ENCODE data around the gene POM121. TPM values are rescaled to one million over a fixed set of nuclear protein-coding genes. Genes with fewer than 3 reads are reported as not detected.
"Not testable (repeated sequence)": the region's sequence is repeated elsewhere in the genome, so short reads cannot be mapped to it uniquely, and the experiment has no call there.

POM121 gene
- polyA plus RNA-seq, 4 donors, result 37.3 to 46.5 (median 44.4) TPM

DNA sequence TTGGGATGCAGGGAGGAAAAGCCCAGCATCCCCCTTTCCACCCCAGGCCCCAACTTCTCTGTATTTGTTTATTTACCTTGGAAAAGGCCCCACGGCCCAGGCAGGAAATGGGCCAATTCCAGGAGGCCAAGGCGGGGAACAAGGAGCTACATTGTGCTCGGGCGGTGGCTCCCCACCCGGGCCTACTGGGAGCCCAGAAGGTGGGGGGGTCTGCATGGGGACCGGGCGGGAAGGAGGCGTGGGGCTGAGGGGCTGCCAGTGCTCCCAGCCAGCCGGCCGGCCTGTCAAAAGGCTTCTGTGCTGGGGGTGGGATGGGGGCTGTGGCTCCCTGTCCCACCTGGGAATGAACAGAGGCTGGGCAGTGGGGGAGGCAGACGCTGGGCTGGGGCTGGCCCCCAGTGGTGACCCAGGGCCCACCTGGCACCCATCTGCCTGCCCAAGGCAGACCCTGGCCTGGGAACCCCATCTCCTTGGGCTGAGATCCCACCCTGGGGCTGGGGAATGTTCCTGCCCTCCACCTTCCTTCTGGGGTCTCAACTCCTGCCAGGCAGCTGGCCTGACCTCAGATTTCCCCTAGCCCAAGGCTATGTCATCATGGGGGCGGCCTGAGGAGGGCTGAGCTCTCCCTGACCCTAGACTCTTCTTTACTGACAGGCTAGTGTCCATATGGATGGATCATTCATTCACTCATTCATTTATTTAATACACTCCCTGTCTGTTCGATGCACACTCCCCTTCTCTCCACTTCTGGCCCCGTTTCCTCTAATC lies 65.4 kb downstream of the POM121 start:
- not testable (repeated sequence) for DNase-seq (ENCODE audit: low read depth in 4 of 4, low spot score in 3 of 4)

DNA sequence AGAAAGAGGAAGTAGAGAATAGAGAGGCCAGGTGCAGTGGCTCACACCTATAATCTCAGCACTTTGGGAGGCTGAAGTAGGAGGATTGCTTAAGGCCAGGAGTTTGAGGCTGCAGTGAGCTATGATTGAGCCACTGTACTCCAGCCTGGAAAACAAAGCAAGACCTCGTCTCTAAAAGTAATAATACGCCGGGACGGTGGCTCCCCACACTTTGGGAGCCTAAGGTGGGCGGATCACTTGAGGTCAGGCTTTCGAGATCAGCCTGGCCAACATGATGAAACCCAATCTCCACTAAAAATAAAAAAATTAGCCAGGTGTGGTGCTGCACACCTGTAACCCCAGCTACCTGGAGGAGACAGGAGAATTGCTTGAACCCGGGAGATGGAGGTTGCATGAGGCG lies 70.6 kb downstream of the POM121 start:
- DNase-seq (ENCODE audit: low read depth in 4 of 4, low spot score in 3 of 4), result not testable (repeated sequence)

DNA sequence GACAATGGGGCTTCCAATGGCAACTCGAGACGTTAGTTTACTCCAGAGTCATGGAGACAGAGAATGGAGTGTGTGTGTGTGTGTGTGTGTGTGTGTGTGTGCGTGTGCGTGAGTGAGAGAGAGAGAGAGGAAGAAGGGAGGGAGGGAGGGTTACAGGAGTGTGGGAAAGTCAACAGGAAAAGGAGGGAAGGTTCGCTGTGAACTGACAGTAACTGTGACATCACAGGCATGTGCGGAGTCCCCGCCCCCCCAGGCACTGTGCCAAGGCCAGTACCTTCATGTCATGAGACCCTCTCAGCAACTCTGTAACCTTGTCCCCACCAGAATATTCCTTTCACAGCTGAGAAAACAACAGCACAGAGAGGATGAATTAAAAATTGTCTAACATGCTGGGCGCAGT lies 72.6 kb downstream of the POM121 start:
- DNase-seq (ENCODE audit: low read depth in 4 of 4, low spot score in 3 of 4), result not testable (repeated sequence)

DNA sequence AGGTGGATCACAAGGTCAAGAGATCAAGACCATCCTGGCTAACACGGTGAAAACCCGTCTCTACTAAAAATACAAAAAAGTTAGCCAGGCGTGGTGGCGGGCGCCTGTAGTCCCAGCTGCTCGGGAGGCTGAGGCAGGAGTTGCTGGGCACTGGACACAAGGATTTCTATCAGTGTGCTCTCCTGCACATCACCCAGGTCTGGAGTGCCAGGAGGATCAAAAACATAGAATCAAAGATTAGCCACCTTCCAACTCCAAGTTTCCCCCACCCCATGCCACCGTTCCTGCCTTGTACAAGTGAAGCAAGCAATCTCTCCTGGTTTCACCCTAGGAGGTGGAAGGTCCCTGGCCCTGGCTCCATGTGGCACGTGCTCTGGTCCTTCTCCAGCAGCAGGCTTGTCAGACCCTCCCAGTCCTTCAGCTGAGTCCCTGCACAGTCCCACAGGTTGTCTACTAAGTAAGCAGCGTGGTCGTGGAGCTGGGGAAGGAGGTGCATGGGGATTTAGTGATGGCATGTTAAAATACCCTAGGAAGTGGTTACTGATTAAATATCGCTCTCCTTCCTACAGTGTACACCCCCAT lies 73.1 kb downstream of the POM121 start:
- not testable (repeated sequence) for DNase-seq (ENCODE audit: low read depth in 4 of 4, low spot score in 3 of 4)

Other genes starting within 250 kb of the POM121 start
- 1 to 10 TPM; 2.9 to 8.0 (median 3.2) TPM for gene TYW1B, start 96.9 kb upstream of the POM121 start, polyA plus RNA-seq (ENCODE audit: insufficient read length in 4 of 4)
- 1 to 10 TPM in 2 of 4 donors, under 1 TPM in 2; 0.57 to 1.3 (median 0.94) TPM for gene TRIM74, start 44.4 kb downstream of the POM121 start, polyA plus RNA-seq (ENCODE audit: insufficient read length in 4 of 4)
- under 1 TPM; 0.15 to 0.29 (median 0.28) TPM for gene SPDYE8, start 104.7 kb downstream of the POM121 start, polyA plus RNA-seq (ENCODE audit: insufficient read length in 4 of 4)
- under 1 TPM; 0.18 to 0.97 (median 0.29) TPM for gene SPDYE11, start 132.8 kb downstream of the POM121 start, polyA plus RNA-seq (ENCODE audit: insufficient read length in 4 of 4)
- under 1 TPM; 0.18 to 0.97 (median 0.29) TPM for gene SPDYE9, start 160.9 kb downstream of the POM121 start, polyA plus RNA-seq (ENCODE audit: insufficient read length in 4 of 4)